NCI-H146 treated with DMSO at 0.1 percent for 48 hours (cell line): ENCODE results near the gene C11orf21.

Experiments used
- DNase-seq: peaks from one replicate; lab custom pipeline; 2025; ENCODE audit not compliant: unreplicated experiment; lab: John Stamatoyannopoulos, UW

C11orf21 gene

GRCh38 chr11:2321311-2321683, 19.6 kb upstream of the C11orf21 start:
- DNase-seq: no peak

GRCh38 chr11:2320568-2321310, 19.0 kb upstream of the C11orf21 start:
- DNase-seq: no peak

- DNase-seq: no peak
Observed at GRCh38 chr11:2319791-2320472, 18.2 kb upstream of the C11orf21 start.

DNA sequence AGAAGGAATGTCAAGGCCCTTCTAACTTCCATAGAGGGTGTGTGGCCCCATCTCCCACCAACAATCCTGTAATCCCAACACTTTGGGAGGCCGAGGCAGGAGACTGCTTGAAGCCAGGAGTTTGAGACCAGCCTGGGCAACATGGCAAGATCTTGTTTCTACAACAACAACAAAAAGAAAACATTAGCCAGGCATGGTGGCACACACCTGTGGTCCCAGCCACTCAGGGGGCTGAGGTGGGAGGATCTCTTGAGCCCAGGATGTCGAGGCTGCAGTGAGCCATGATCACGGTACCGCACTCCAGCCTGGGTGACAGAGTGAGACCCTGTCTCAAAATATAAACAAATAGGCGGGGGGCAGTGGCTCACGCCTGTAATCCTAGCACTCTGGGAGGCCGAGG, 17.0 kb upstream of the C11orf21 start:
- no peak for DNase-seq

- DNase-seq: no peak
Observed at GRCh38 chr11:2318123-2318522, 16.4 kb upstream of the C11orf21 start.

DNA sequence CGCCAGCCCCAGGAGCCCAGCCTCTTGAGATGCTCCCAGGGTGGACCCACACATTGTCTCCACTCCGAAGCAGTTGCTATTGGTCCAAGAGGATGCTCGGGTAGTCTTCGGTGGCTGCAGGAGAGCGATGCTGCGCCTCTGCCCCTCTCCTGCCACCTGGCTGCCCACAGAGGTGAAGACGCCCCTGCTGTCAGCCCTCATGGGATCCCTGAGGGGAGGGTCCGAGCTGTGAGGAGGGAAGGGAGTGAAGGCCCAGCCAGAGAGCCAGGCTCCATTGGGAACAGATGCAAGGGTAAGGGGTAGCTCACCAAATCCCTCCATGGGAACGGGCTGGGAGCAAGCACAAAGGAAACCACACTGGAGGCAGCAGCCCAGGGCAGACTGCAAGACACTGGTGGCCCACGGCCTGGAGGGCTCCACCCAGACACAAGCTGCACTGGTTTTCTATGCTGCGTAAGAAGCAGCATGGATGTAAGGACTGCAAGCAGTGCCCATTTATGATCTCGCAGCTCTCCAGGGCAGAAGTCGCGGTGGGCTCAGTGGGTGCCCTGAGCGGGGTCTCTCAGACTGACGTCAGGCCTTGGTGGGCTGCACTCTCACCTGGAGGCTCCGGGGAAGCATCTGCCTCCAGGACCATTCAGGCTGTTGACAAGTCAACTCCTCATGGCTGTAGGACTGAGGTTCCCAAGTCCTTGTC, 15.8 kb upstream of the C11orf21 start:
- DNase-seq: no peak

- DNase-seq: no peak
Observed at GRCh38 chr11:2316963-2317244, 15.2 kb upstream of the C11orf21 start.

- no peak for DNase-seq
Observed at GRCh38 chr11:2316169-2316962, 14.6 kb upstream of the C11orf21 start.

DNA sequence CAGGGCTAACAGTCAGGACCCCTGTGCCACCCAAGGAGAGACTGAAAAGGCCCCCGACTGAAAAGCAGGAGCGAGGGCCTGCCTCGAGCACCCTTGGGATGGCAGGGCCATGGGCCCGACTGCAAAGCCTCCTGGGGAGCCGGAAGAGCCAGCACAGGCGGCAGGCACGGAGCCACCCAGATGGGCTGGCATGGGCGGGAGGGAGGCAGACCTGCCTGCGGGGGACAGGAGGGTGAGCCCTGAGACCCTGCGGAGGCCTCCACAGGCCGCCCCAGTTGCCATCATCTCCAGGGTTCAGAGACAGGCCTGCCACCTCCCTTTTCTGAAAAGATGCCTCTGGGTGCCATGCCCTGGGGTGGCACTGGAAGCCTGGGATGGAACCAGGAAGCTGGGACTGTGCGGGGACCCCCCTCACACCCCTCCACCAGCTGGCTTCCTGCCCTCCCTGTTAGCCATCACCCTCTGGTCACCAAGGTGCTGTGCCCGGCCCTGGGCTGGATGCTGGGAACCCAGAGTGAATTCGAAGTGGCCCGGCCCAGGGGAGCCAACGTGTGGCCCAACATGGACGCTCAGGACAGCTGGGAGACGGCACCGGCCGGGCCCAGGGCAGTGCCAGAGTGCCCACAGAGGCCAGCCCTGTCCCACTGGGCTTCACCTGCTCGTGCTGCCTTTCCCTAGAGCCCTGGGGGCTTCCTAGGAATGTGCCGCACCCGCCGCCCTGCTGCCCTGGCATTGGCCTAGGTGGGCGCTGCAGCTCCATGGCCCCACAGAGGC, 13.9 kb upstream of the C11orf21 start:
- no peak for DNase-seq

- no peak for DNase-seq
Observed at GRCh38 chr11:2314525-2315394, 13.0 kb upstream of the C11orf21 start.

DNA sequence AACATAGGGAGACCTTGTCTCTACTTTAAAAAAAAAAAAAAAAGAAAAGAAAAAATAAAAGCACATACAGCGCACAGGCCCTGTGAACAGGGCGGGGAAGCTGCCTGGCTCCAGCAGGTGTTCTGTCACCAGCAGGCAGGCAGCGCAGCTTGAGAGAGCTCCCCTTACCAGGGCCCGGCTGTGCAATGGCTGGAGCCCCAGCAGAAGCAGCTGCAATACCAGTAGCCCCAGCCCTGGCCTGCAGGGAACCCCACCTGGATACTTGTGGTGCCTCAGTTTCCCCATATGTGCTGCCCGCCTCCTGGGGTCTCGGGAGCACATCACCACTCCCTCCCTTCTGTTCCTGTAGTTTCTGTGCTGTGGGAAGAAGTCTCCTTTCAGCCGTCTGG, 12.4 kb upstream of the C11orf21 start:
- DNase-seq: no peak

DNA sequence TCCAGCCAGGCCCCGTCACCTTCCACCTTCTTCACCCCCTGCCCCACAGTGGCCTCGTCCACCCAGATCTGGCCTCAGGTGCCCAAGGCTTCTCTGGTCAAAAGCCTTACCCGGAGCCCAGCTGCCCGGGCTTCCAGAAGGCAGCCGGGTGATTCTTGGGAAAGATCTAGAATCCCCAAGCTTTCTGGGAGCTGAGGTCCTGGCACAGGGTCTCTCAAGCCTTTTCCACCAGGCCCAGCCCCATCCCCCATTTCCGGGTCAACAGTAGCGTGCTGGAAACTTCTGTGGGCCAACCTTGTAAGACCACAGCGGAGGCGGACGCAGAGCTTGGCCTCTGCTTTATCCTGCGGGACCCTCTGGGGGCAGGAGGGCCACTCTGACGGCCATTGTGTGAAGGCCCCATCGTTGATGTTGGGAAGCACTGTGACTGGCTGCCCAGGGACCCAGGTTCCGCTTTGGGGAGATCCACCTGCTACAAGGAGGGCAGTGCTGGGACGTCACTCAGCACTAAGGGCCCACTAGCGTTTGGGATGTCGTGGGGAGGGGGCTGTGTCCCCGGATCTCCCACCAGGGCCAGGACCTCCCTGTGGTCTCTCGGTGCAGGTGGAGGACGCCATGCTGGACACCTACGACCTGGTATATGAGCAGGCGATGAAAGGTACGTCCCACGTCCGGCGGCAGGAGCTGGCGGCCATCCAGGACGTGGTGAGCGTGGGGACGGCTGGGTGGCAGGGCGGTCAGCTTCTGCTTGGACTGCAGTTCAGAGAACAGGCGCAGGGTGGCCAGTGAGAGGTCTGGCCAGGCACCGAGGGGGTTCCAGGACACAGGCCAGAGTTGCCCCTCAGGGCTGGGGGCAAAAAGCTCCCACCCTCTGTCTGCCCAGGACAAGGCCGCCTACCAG, 11.6 kb upstream of the C11orf21 start:
- no peak for DNase-seq

- DNase-seq: no peak
Observed at GRCh38 chr11:2312232-2313042, 10.7 kb upstream of the C11orf21 start.

- no peak for DNase-seq
Observed at GRCh38 chr11:2311353-2312133, 9.8 kb upstream of the C11orf21 start.

DNA sequence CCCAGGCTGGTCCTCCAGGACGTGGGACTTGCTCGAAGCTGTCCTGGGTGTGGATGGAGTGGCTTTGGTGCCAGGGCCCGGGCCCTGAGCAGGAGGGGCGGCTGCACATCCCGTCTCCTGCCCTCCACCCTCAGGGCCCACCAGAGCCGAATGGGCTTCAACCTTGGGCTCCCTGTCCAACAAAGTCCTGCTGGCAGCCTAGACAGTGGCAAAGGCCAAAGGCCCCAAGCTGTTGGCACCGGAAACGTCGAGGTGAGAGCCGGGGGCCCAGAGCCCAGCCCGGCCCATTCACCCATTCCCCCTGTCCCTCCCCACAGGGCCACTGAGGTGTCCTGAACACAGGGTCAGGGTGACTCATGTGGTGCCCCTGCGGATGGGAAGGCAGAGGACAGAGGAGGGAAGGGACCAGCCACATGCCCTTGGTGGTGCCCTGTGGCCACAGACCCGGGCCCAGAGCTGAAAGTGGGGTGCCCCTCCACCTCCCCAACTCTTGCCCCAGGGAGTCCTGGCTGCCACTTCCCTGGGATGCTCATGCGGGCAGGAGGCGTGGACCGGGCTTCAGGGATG, 9.2 kb upstream of the C11orf21 start:
- DNase-seq: no peak

DNA sequence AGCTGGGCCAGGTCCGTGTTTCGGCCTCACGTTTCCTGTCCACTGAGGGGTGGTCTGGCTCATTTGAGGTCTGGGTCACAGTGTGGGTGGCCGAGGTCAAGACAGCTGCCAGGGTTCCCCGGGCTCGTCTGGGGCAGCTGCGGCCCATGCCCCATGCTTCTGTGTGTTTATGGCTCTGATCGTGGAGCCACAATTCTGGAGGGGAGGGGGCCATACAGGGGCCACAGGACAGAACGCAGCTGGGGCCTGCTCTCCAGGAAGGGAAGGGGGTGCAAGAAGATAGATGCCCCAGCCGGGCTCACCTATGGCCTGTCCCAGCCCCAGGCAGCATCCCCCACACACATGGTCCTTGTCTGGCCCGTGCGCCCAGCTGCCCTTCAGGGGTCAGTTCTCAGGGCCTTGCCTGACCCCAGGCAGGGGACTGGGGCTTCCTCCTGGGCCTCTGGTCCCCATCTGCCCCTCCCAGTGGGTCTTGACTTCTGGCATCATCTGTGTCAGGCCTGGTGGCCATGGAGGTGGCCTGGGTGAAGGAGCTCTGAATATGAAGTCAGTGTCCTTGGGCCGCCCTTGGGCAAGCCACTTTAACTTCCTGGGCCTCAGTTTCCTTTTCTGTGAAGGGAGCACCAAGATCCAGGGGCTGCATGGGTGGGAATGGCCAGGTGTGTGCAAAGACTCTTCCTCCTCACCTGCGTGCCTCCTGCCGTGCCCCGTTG, 8.5 kb upstream of the C11orf21 start:
- no peak for DNase-seq
